Fibroblast of the aortic adventitia (primary cell): ENCODE results near the gene ZMYND19. TPM values are rescaled to one million over a fixed set of nuclear protein-coding genes. Genes with fewer than 3 reads are reported as not detected.
A peak's percentile ranks its signal among the peaks of the same experiment; 100 is the strongest.
"Not testable (repeated sequence)": the region's sequence is repeated elsewhere in the genome, so short reads cannot be mapped to it uniquely, and the experiment has no call there.

ENCODE experiments used
- DNase-seq: peaks from one replicate; pipeline ENCODE4 v3.0.0-alpha.2; 2010; ENCODE audit warnings: low read depth
- H3K4me3 ChIP-seq: 2 replicates; pipeline ENCODE4 v1.5.1; 2011; ENCODE audit warnings: low read depth, mild to moderate bottlenecking, control low read depth, low read length, moderate library complexity
- small RNA-seq: library from RNA; depleted of rRNA; stranded (forward); fragments of <200 nt; gene quantifications from one replicate; pipeline ENCODE3, GENCODE V24; 2012
- total RNA-seq: library from RNA; depleted of rRNA; stranded (reverse); fragments of >200 nt; gene quantifications from 2 replicates; pipeline ENCODE4 v1.2.3, GENCODE V29; 2012; ENCODE audit warnings: low replicate concordance
- TF ChIP-seq, protein P1 (sequence below): IDR thresholded peaks from 2 replicates; pipeline ENCODE4 v1.5.1; 2011; ENCODE audit warnings: mild to moderate bottlenecking, low read length, control low read depth, inconsistent platforms; ENCODE audit not compliant: insufficient read depth

The ZMYND19 gene
- total RNA-seq, 1 donor, result 15.5 TPM

DNA sequence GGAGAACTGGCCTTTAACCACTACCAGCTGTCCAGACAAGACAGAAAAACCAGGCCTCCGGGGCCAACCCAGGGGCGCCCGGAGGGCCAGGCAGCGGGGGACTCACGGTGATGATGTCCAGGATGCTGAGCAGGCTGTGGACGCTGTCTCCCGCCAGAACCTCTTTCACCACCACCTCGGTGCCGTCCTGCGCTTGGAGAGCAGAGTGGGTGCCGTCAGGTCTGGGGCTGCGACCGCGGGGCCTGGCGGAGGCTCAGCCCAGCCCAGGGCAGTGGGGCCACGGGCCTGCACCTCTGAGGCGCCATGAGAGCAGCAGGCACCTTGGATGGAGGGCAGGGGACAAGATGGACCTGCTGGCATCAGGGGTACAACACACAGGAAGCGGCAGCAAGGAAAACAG, 49.8 kb downstream of the ZMYND19 start:
- TF ChIP-seq, protein P1, sequence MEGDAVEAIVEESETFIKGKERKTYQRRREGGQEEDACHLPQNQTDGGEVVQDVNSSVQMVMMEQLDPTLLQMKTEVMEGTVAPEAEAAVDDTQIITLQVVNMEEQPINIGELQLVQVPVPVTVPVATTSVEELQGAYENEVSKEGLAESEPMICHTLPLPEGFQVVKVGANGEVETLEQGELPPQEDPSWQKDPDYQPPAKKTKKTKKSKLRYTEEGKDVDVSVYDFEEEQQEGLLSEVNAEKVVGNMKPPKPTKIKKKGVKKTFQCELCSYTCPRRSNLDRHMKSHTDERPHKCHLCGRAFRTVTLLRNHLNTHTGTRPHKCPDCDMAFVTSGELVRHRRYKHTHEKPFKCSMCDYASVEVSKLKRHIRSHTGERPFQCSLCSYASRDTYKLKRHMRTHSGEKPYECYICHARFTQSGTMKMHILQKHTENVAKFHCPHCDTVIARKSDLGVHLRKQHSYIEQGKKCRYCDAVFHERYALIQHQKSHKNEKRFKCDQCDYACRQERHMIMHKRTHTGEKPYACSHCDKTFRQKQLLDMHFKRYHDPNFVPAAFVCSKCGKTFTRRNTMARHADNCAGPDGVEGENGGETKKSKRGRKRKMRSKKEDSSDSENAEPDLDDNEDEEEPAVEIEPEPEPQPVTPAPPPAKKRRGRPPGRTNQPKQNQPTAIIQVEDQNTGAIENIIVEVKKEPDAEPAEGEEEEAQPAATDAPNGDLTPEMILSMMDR, result no peak
- DNase-seq, result no peak
- H3K4me3 ChIP-seq, result no peak overlapping the region

DNA sequence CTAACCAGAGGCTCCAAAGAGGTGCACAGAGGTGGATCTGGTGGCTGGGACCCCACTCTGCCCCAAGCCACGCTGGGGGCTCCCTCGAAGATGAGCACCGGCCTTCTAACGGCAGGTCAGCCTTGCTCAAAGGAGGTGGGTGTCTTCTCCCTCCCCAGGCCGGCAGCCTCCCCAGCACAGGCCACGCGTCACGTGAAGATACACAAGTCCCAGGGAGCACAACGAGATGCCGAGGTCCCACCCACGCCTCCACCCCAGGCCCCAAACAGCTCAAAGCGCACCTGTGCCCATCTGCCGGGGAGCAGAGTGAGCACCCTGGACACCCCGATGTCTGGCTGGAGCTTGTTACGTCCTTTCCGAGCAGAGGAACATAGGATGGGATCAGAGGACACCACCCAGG, 52.3 kb downstream of the ZMYND19 start:
- no peak overlapping the region for H3K4me3 ChIP-seq
- DNase-seq, result no peak
- TF ChIP-seq, protein P1, result no peak

DNA sequence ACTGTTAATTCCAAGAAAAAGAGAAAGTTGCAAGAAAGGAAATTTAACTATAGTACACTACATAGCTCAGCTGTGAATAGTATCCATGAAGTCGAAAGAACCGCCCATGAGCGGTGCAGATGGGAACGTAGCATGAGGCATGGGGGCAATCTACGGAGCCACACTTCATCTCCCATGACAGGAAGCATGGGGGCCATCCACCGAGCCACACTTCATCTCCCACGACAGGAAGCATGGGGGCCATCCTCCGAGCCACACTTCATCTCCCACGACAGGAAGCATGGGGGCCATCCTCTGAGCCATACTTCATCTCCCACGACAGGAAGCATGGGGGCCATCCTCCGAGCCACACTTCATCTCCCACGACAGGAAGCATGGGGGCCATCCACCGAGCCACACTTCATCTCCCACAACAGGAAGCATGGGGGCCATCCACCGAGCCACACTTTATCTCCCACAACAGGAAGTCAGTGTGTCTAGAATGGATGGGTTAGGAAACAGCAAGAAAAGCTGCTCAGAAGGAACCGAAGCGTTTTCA, 53.6 kb downstream of the ZMYND19 start:
- not testable (repeated sequence) for DNase-seq, H3K4me3 ChIP-seq

DNA sequence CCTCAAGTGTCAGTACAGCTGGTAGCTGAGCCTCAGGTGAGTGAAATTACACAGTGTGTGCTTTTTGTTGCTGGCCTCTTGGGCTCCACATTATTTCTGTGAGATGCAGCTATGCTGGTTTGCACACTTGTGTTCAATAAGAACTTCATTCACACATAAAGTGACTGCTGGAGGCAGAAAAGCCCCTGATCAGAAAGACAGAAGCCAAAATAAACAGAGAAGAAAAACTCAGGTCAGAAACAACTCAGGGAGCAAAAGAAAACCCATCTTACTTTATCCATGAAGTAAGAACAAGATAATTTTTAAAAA, 55.2 kb downstream of the ZMYND19 start:
- TF ChIP-seq, protein P1, result no peak
- no peak overlapping the region for H3K4me3 ChIP-seq
- DNase-seq, result no peak

DNA sequence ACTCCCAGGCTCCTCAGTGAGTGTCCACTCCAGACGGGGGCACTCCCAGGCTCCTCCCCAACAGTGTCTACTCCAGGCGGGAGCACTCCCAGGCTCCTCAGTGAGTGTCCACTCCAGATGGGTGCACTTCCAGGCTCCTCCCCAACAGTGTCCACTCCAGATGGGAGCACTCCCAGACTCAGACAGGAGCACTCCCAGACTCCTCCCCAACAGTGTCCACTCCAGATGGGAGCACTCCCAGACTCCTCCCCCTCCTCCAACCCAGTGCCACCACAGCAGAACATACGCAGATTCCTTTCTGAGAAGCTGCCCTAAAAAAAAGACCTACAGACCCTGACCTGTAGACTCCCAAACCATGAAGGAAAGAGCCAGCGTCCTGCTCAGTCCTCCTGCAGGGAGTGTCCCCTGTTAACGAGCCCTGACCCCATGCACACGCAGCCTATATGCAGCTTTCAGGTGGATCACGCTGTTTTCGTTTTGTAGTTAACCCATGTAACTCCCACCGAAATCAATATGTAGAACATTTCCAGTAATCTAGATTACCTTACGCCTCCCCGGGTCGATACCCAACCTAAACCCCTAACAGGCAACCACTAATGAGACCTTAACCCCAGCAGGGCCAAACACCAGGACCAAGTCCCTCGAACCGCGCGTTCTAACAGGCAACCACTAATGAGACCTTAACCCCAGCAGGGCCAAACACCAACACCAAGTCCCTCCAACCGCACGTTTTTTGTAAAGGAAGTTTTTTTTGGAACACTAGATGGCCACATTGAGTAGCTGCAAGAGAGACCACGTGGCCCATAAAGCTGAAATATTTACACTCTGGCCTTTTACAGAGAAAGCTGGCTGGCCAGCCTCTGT, 55.8 kb downstream of the ZMYND19 start:
- H3K4me3 ChIP-seq, result no peak overlapping the region
- peak; percentile 71 for DNase-seq
- TF ChIP-seq, protein P1, result peak; percentile 79

DNA sequence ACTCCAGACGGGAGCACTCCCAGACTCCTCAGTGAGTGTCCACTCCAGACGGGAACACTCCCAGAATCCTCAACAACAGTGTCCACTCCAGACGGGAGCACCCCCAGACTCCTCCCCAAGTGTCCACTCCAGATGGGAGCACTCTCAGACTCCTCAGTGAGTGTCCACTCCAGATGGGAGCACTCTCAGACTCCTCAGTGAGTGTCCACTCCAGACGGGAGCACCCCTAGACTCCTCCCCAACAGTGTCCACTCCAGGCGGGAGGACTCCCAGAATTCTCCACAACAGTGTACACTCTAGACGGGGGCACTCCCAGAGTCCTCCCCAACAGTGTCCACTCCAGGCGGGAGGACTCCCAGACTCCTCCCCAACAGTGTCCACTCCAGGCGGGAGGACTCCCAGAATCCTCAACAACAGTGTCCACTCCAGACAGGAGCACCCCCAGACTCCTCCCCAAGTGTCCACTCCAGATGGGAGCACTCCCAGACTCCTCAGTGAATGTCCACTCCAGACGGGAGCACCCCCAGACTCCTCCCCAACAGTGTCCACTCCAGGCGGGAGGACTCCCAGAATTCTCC, 57.3 kb downstream of the ZMYND19 start:
- DNase-seq, H3K4me3 ChIP-seq: not testable (repeated sequence)

Small RNA genes lying within 50 kb of the gene (small RNA-seq; reads per million reads assigned to genes)
- gene RF00017, result not detected

Other genes with a start within 250 kb of the ZMYND19 start
- 5.2 and 14.3 TPM in 2 replicates for gene EXD3, start 167.3 kb downstream of the ZMYND19 start, total RNA-seq
- gene NOXA1, start 167.1 kb downstream of the ZMYND19 start, total RNA-seq, result 0.36 and 0.74 TPM in 2 replicates
- gene ENTPD8, start 149.2 kb downstream of the ZMYND19 start, total RNA-seq, result not detected in 2 replicates
- gene NSMF, start 131.2 kb downstream of the ZMYND19 start, total RNA-seq, result 29.1 and 29.6 TPM in 2 replicates
- 0.81 and 5.4 TPM in 2 replicates for gene PNPLA7, start 40.1 kb downstream of the ZMYND19 start, total RNA-seq
- 27.7 and 81.1 TPM in 2 replicates for gene MRPL41, start 38.6 kb downstream of the ZMYND19 start, total RNA-seq
- 16.1 and 20.2 TPM in 2 replicates for gene DPH7, start 11.6 kb downstream of the ZMYND19 start, total RNA-seq
- gene ARRDC1, start 15.2 kb upstream of the ZMYND19 start, total RNA-seq, result 1.8 and 15.0 TPM in 2 replicates
- 31.4 and 41.8 TPM in 2 replicates for gene EHMT1, start 28.5 kb upstream of the ZMYND19 start, total RNA-seq